Measurements from ENCODE around the gene CDK19.

GRCh38 chr6:110652520-110652919 is 162.7 kb downstream of the CDK19 start:
- TF ChIP-seq CHD2 (IDR thresholded peaks at IDR 0.05; ENCODE audit: low read length, partially characterized antibody) (no peak), EP300 (IDR thresholded peaks at IDR 0.05; ENCODE audit: borderline replicate concordance in 1 of 2, low read depth in 1 of 2, low read length in 1 of 2) (no peak), CTCF (IDR thresholded peaks at IDR 0.05) (no peak), JUND (IDR thresholded peaks at IDR 0.05) (no peak), SIN3A (IDR thresholded peaks at IDR 0.05; ENCODE audit: borderline replicate concordance, low read depth, low read length) (no peak), TAF1 (IDR thresholded peaks at IDR 0.05; ENCODE audit: borderline replicate concordance, low read depth, low read length) (no peak), EZH2phosphoT487 (IDR thresholded peaks at IDR 0.05; ENCODE audit: borderline replicate concordance, low read depth) (no peak)
- TF ChIP-seq, protein P1, sequence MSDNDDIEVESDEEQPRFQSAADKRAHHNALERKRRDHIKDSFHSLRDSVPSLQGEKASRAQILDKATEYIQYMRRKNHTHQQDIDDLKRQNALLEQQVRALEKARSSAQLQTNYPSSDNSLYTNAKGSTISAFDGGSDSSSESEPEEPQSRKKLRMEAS (IDR thresholded peaks at IDR 0.05; ENCODE audit: low read depth), result no peak

Measured in SK-N-SH (cell line).